GM12878 (cell line): ENCODE measurements around the gene HPRT1. TPM values are rescaled to one million over a fixed set of nuclear protein-coding genes. Genes with fewer than 3 reads are reported as not detected.

ENCODE experiments used
- ASH2L ChIP-seq: fragments of 300-600, 200-600 bp; sonication (generic); IDR thresholded peaks from 2 replicates; pipeline ENCODE4 v1.6.1; 2017; ENCODE audit warnings: low read depth, mild to moderate bottlenecking, borderline replicate concordance
- ATF3 ChIP-seq: IDR thresholded peaks from 2 replicates; pipeline ENCODE4 v1.6.1; 2011; ENCODE audit warnings: low read depth, mild to moderate bottlenecking, low read length, moderate library complexity, borderline replicate concordance; ENCODE audit errors: extremely low read depth
- BMI1 ChIP-seq: fragments of 450-650 bp; IDR thresholded peaks from 2 replicates; pipeline ENCODE4 v1.6.1; 2016; ENCODE audit warnings: mild to moderate bottlenecking, moderate library complexity, borderline replicate concordance
- CHD4 ChIP-seq: fragments of 200-600 bp; sonication (generic); IDR thresholded peaks from 2 replicates; pipeline ENCODE4 v1.6.1; 2016; ENCODE audit warnings: mild to moderate bottlenecking
- DPF2 ChIP-seq: fragments of 450-650 bp; IDR thresholded peaks from 2 replicates; pipeline ENCODE4 v1.6.1; 2017; ENCODE audit warnings: mild to moderate bottlenecking
- IRF5 ChIP-seq: fragments of 450-650 bp; IDR thresholded peaks from 2 replicates; pipeline ENCODE4 v1.6.1; 2017; ENCODE audit warnings: borderline replicate concordance
- JUNB ChIP-seq: IDR thresholded peaks from 2 replicates; pipeline ENCODE4 v1.6.1; 2016; ENCODE audit warnings: antibody characterized with exemption, mild to moderate bottlenecking
- MEF2A ChIP-seq: IDR thresholded peaks from 2 replicates; pipeline ENCODE4 v1.6.1; 2011; ENCODE audit warnings: low read depth, mild to moderate bottlenecking, low read length, moderate library complexity; ENCODE audit not compliant: insufficient read depth
- MTA3 ChIP-seq: IDR thresholded peaks from 2 replicates; pipeline ENCODE4 v1.6.1; 2012; ENCODE audit warnings: low read length, inconsistent platforms, borderline replicate concordance
- MYC ChIP-seq: IDR thresholded peaks from 2 replicates; pipeline ENCODE4 v1.6.1; 2011; ENCODE audit warnings: mild to moderate bottlenecking, low read length, moderate library complexity, inconsistent platforms; ENCODE audit not compliant: insufficient read depth, insufficient replicate concordance, insufficient read length, severe bottlenecking
- NBN ChIP-seq: fragments of 450-650 bp; IDR thresholded peaks from 2 replicates; pipeline ENCODE4 v1.6.1; 2016
- NRF1 ChIP-seq: conservative IDR thresholded peaks from 2 replicates; pipeline ENCODE4 v1.6.1; 2011; ENCODE audit warnings: mild to moderate bottlenecking, low read depth, low read length, improper control_type of control experiment
- POLR2AphosphoS5 ChIP-seq: IDR thresholded peaks from 2 replicates; pipeline ENCODE4 v1.6.1; 2011; ENCODE audit warnings: mild to moderate bottlenecking, low read length, inconsistent platforms
- RFX5 ChIP-seq: IDR thresholded peaks from 2 replicates; pipeline ENCODE4 v1.6.1; 2011; ENCODE audit warnings: low read depth, low read length, improper control_type of control experiment
- STAT1 ChIP-seq: fragments of 450-650 bp; conservative IDR thresholded peaks from 2 replicates; pipeline ENCODE4 v1.6.1; 2014; ENCODE audit warnings: antibody characterized with exemption, mild to moderate bottlenecking
- TCF12 ChIP-seq: IDR thresholded peaks from 2 replicates; pipeline ENCODE4 v1.6.1; 2011; ENCODE audit warnings: low read depth, mild to moderate bottlenecking, low read length
- polyA plus RNA-seq, 11 experiments: library from polyadenylated mRNA; depleted of rRNA in 4 of 11; unstranded in 6 of 11; stranded (reverse) in 5 of 11; fragments of >200 nt; fragmentation: Nextera tagmentation in 4 of 11; fragmentation: Illumina TruSeq in 1 of 11; extraction: Ambion mirVana in 4 of 11; extraction: Trizol in 1 of 11; gene quantifications; 1 replicate in 1 of 11; 2 replicates in 10 of 11; pipeline versions ENCODE4 v1.2.1 to v1.2.3, GENCODE V29; 2011 to 2016; ENCODE audit warnings: inconsistent platforms in 2 of 11, missing spikeins in 2 of 11, low read depth in 1 of 11
- total RNA-seq, 4 experiments: library from RNA; depleted of rRNA in 3 of 4; stranded (reverse); fragments of >200 nt in 3 of 4; fragmentation: Illumina TruSeq in 1 of 4; extraction: Trizol in 1 of 4; gene quantifications; 2 replicates each; pipeline versions ENCODE4 v1.2.1 to v1.2.3, GENCODE V29; 2013 to 2021
- TF ChIP-seq, protein P1 (sequence below): fragments of 450-650 bp; IDR thresholded peaks from 2 replicates; pipeline ENCODE4 v1.6.1; 2018; ENCODE audit warnings: mild to moderate bottlenecking, low read depth, moderate library complexity; ENCODE audit not compliant: partially characterized antibody
- TF ChIP-seq, protein P2 (sequence below): fragments of 450-650 bp; IDR thresholded peaks from 2 replicates; pipeline ENCODE4 v1.6.1; 2014; ENCODE audit warnings: mild to moderate bottlenecking
- TF ChIP-seq, protein P3 (sequence below): IDR thresholded peaks from 2 replicates; pipeline ENCODE4 v1.6.1; 2011; ENCODE audit warnings: borderline replicate concordance, low read depth, mild to moderate bottlenecking, moderate library complexity, mixed read lengths, low read length; ENCODE audit not compliant: insufficient read depth; ENCODE audit errors: extremely low read length
- TF ChIP-seq, protein P4 (sequence below): fragments of 450-650 bp; IDR thresholded peaks from 2 replicates; pipeline ENCODE4 v1.6.1; 2017; ENCODE audit warnings: mild to moderate bottlenecking, low read depth, inconsistent platforms; ENCODE audit not compliant: poor library complexity, severe bottlenecking

The HPRT1 gene
- total and polyA plus RNA-seq, 10 of the 15 experiments (the other 5 are each of a cell fraction or from before 2014, with no cell fraction given) = 19.3 to 161 (median 92.7) TPM

- TF ChIP-seq, protein P1, sequence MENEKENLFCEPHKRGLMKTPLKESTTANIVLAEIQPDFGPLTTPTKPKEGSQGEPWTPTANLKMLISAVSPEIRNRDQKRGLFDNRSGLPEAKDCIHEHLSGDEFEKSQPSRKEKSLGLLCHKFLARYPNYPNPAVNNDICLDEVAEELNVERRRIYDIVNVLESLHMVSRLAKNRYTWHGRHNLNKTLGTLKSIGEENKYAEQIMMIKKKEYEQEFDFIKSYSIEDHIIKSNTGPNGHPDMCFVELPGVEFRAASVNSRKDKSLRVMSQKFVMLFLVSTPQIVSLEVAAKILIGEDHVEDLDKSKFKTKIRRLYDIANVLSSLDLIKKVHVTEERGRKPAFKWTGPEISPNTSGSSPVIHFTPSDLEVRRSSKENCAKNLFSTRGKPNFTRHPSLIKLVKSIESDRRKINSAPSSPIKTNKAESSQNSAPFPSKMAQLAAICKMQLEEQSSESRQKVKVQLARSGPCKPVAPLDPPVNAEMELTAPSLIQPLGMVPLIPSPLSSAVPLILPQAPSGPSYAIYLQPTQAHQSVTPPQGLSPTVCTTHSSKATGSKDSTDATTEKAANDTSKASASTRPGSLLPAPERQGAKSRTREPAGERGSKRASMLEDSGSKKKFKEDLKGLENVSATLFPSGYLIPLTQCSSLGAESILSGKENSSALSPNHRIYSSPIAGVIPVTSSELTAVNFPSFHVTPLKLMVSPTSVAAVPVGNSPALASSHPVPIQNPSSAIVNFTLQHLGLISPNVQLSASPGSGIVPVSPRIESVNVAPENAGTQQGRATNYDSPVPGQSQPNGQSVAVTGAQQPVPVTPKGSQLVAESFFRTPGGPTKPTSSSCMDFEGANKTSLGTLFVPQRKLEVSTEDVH = no peak
- no peak for TF ChIP-seq NBN
- no peak for TF ChIP-seq JUNB
- TF ChIP-seq ATF3 = no peak
- TF ChIP-seq DPF2 = peak; percentile 63; the same call in 1 of the 2 replicates
- TF ChIP-seq IRF5 = no peak
- TF ChIP-seq, protein P2, sequence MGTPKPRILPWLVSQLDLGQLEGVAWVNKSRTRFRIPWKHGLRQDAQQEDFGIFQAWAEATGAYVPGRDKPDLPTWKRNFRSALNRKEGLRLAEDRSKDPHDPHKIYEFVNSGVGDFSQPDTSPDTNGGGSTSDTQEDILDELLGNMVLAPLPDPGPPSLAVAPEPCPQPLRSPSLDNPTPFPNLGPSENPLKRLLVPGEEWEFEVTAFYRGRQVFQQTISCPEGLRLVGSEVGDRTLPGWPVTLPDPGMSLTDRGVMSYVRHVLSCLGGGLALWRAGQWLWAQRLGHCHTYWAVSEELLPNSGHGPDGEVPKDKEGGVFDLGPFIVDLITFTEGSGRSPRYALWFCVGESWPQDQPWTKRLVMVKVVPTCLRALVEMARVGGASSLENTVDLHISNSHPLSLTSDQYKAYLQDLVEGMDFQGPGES = no peak
- TF ChIP-seq MYC = no peak
- no peak for TF ChIP-seq RFX5
- TF ChIP-seq BMI1 = no peak
- TF ChIP-seq MTA3 = no peak
- TF ChIP-seq MEF2A = no peak
- TF ChIP-seq ASH2L = no peak
- TF ChIP-seq STAT1 = no peak
- no peak for TF ChIP-seq TCF12
- peak; percentile 44; the same call in 1 of the 2 replicates for TF ChIP-seq POLR2AphosphoS5
- TF ChIP-seq, protein P3, sequence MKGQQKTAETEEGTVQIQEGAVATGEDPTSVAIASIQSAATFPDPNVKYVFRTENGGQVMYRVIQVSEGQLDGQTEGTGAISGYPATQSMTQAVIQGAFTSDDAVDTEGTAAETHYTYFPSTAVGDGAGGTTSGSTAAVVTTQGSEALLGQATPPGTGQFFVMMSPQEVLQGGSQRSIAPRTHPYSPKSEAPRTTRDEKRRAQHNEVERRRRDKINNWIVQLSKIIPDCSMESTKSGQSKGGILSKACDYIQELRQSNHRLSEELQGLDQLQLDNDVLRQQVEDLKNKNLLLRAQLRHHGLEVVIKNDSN = no peak
- TF ChIP-seq, protein P4, sequence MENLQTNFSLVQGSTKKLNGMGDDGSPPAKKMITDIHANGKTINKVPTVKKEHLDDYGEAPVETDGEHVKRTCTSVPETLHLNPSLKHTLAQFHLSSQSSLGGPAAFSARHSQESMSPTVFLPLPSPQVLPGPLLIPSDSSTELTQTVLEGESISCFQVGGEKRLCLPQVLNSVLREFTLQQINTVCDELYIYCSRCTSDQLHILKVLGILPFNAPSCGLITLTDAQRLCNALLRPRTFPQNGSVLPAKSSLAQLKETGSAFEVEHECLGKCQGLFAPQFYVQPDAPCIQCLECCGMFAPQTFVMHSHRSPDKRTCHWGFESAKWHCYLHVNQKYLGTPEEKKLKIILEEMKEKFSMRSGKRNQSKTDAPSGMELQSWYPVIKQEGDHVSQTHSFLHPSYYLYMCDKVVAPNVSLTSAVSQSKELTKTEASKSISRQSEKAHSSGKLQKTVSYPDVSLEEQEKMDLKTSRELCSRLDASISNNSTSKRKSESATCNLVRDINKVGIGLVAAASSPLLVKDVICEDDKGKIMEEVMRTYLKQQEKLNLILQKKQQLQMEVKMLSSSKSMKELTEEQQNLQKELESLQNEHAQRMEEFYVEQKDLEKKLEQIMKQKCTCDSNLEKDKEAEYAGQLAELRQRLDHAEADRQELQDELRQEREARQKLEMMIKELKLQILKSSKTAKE = no peak
- TF ChIP-seq NRF1 = no peak
- no peak for TF ChIP-seq CHD4
Observed at GRCh38 chrX:134460005-134460861, at the start of gene HPRT1 (continued).
